K562 (cell line): ENCODE results near the gene BRF1. TPM values are rescaled to one million over a fixed set of nuclear protein-coding genes. Genes with fewer than 3 reads are reported as not detected.

ENCODE experiments used
- COPS2 ChIP-seq: fragments of 450-650 bp; conservative IDR thresholded peaks from 2 replicates; pipeline ENCODE4 v1.6.1; 2016; ENCODE audit warnings: mild to moderate bottlenecking, moderate library complexity
- EGR1 ChIP-seq: fragments of 450-650 bp; conservative IDR thresholded peaks from 2 replicates; pipeline ENCODE4 v1.6.1; 2017; ENCODE audit warnings: mild to moderate bottlenecking
- HNRNPLL ChIP-seq: fragments of 200-400 bp; formaldehyde crosslinking; IDR thresholded peaks from 2 replicates; pipeline ENCODE4 v1.6.1; 2017; ENCODE audit warnings: low read length, low read depth, mild to moderate bottlenecking; ENCODE audit not compliant: poor library complexity, severe bottlenecking
- PRPF4 ChIP-seq: fragments of 200-400 bp; formaldehyde crosslinking; IDR thresholded peaks from one replicate; pipeline ENCODE4 v1.6.1; 2017; ENCODE audit warnings: low read length, low read depth, mild to moderate bottlenecking; ENCODE audit not compliant: insufficient read depth, poor library complexity, severe bottlenecking
- polyA plus RNA-seq, 8 experiments: library from polyadenylated mRNA; depleted of rRNA in 4 of 8; stranded (reverse) in 5 of 8; unstranded in 3 of 8; fragments of >200 nt; fragmentation: Nextera tagmentation in 2 of 8; fragmentation: Illumina TruSeq in 1 of 8; extraction: Ambion mirVana in 2 of 8; extraction: Trizol in 1 of 8; gene quantifications; 2 replicates each; pipeline versions ENCODE4 v1.2.1 to v1.2.3, GENCODE V29; 2011 to 2014; ENCODE audit warnings: inconsistent platforms in 1 of 8, missing spikeins in 1 of 8
- total RNA-seq, 7 experiments: library from RNA; depleted of rRNA in 6 of 7; stranded (reverse); fragments of >200 nt in 6 of 7; fragmentation: Illumina TruSeq in 2 of 7; extraction: Trizol in 2 of 7; gene quantifications; 2 replicates each; pipeline versions ENCODE4 v1.2.1 to v1.2.3, GENCODE V29; 2011 to 2021; ENCODE audit warnings: low replicate concordance in 1 of 7
- TF ChIP-seq, protein P1 (sequence below): fragments of 450-650 bp; IDR thresholded peaks from 2 replicates; pipeline ENCODE4 v1.6.1; 2016; ENCODE audit warnings: mild to moderate bottlenecking, moderate library complexity
- TF ChIP-seq, protein P2 (sequence below): conservative IDR thresholded peaks from 2 replicates; pipeline ENCODE4 v1.6.1; 2011; ENCODE audit warnings: low read depth, mild to moderate bottlenecking, low read length; ENCODE audit not compliant: control insufficient read depth
- TF ChIP-seq, protein P3 (sequence below), 3 experiments: fragments of 200-800 bp in 1 of 3; fragments of 250-450 bp in 1 of 3; fragments of 450-650 bp in 1 of 3; sonication (Bioruptor Pico) in 1 of 3; sonication (Bioruptor generic) in 1 of 3; formaldehyde crosslinking in 1 of 3; IDR thresholded peaks; 2 replicates each; pipeline versions ENCODE4 v1.6.1 to v1.8.0; 2016 to 2022; ENCODE audit warnings: mild to moderate bottlenecking in 2 of 3, missing genetic modification characterization in 2 of 3, missing compliant biosample characterization in 1 of 3, moderate library complexity in 1 of 3

The BRF1 gene
- total and polyA plus RNA-seq, 9 of the 15 experiments (the other 6 are each of a cell fraction or from before 2014, with no cell fraction given) = 0.14 to 24.6 (median 8.2) TPM

DNA sequence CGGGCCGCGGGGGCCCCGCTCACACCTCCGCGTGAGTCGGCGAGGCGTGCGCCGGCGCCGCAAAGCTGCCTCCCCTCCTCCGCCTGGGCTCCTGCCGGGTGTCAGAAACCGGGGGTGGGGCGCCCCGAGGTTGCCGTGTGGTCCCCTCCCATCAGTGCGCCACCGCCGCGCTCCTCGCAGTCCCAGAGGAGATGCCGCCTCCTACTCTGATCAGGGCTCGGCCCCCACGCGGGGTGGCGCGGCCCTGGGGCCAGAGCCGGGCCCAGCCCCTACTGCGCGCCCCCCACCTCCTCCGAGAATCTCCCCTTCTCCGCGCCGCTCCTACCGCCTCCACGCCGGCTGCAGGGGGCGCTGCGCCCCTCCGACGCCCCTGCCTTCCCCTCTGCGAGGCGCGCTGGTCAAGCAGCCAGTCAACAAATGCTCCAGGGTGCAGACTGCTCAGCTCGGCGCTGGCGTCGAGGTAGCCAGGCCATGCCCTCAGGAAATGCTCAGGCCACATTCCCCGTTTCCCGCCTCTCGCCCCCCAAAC, 131.8 kb downstream of the BRF1 start (continued):
- TF ChIP-seq COPS2 = no peak
- TF ChIP-seq, protein P1, sequence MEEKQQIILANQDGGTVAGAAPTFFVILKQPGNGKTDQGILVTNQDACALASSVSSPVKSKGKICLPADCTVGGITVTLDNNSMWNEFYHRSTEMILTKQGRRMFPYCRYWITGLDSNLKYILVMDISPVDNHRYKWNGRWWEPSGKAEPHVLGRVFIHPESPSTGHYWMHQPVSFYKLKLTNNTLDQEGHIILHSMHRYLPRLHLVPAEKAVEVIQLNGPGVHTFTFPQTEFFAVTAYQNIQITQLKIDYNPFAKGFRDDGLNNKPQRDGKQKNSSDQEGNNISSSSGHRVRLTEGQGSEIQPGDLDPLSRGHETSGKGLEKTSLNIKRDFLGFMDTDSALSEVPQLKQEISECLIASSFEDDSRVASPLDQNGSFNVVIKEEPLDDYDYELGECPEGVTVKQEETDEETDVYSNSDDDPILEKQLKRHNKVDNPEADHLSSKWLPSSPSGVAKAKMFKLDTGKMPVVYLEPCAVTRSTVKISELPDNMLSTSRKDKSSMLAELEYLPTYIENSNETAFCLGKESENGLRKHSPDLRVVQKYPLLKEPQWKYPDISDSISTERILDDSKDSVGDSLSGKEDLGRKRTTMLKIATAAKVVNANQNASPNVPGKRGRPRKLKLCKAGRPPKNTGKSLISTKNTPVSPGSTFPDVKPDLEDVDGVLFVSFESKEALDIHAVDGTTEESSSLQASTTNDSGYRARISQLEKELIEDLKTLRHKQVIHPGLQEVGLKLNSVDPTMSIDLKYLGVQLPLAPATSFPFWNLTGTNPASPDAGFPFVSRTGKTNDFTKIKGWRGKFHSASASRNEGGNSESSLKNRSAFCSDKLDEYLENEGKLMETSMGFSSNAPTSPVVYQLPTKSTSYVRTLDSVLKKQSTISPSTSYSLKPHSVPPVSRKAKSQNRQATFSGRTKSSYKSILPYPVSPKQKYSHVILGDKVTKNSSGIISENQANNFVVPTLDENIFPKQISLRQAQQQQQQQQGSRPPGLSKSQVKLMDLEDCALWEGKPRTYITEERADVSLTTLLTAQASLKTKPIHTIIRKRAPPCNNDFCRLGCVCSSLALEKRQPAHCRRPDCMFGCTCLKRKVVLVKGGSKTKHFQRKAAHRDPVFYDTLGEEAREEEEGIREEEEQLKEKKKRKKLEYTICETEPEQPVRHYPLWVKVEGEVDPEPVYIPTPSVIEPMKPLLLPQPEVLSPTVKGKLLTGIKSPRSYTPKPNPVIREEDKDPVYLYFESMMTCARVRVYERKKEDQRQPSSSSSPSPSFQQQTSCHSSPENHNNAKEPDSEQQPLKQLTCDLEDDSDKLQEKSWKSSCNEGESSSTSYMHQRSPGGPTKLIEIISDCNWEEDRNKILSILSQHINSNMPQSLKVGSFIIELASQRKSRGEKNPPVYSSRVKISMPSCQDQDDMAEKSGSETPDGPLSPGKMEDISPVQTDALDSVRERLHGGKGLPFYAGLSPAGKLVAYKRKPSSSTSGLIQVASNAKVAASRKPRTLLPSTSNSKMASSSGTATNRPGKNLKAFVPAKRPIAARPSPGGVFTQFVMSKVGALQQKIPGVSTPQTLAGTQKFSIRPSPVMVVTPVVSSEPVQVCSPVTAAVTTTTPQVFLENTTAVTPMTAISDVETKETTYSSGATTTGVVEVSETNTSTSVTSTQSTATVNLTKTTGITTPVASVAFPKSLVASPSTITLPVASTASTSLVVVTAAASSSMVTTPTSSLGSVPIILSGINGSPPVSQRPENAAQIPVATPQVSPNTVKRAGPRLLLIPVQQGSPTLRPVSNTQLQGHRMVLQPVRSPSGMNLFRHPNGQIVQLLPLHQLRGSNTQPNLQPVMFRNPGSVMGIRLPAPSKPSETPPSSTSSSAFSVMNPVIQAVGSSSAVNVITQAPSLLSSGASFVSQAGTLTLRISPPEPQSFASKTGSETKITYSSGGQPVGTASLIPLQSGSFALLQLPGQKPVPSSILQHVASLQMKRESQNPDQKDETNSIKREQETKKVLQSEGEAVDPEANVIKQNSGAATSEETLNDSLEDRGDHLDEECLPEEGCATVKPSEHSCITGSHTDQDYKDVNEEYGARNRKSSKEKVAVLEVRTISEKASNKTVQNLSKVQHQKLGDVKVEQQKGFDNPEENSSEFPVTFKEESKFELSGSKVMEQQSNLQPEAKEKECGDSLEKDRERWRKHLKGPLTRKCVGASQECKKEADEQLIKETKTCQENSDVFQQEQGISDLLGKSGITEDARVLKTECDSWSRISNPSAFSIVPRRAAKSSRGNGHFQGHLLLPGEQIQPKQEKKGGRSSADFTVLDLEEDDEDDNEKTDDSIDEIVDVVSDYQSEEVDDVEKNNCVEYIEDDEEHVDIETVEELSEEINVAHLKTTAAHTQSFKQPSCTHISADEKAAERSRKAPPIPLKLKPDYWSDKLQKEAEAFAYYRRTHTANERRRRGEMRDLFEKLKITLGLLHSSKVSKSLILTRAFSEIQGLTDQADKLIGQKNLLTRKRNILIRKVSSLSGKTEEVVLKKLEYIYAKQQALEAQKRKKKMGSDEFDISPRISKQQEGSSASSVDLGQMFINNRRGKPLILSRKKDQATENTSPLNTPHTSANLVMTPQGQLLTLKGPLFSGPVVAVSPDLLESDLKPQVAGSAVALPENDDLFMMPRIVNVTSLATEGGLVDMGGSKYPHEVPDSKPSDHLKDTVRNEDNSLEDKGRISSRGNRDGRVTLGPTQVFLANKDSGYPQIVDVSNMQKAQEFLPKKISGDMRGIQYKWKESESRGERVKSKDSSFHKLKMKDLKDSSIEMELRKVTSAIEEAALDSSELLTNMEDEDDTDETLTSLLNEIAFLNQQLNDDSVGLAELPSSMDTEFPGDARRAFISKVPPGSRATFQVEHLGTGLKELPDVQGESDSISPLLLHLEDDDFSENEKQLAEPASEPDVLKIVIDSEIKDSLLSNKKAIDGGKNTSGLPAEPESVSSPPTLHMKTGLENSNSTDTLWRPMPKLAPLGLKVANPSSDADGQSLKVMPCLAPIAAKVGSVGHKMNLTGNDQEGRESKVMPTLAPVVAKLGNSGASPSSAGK = peak; percentile 54; the same call in 1 of the 2 replicates
- TF ChIP-seq PRPF4 = no peak
- TF ChIP-seq HNRNPLL = peak; percentile 57
- TF ChIP-seq, protein P2, sequence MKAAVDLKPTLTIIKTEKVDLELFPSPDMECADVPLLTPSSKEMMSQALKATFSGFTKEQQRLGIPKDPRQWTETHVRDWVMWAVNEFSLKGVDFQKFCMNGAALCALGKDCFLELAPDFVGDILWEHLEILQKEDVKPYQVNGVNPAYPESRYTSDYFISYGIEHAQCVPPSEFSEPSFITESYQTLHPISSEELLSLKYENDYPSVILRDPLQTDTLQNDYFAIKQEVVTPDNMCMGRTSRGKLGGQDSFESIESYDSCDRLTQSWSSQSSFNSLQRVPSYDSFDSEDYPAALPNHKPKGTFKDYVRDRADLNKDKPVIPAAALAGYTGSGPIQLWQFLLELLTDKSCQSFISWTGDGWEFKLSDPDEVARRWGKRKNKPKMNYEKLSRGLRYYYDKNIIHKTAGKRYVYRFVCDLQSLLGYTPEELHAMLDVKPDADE = 0 out of 2 replicates have a peak, but pooled peaks have one; percentile 19
- TF ChIP-seq, protein P3, sequence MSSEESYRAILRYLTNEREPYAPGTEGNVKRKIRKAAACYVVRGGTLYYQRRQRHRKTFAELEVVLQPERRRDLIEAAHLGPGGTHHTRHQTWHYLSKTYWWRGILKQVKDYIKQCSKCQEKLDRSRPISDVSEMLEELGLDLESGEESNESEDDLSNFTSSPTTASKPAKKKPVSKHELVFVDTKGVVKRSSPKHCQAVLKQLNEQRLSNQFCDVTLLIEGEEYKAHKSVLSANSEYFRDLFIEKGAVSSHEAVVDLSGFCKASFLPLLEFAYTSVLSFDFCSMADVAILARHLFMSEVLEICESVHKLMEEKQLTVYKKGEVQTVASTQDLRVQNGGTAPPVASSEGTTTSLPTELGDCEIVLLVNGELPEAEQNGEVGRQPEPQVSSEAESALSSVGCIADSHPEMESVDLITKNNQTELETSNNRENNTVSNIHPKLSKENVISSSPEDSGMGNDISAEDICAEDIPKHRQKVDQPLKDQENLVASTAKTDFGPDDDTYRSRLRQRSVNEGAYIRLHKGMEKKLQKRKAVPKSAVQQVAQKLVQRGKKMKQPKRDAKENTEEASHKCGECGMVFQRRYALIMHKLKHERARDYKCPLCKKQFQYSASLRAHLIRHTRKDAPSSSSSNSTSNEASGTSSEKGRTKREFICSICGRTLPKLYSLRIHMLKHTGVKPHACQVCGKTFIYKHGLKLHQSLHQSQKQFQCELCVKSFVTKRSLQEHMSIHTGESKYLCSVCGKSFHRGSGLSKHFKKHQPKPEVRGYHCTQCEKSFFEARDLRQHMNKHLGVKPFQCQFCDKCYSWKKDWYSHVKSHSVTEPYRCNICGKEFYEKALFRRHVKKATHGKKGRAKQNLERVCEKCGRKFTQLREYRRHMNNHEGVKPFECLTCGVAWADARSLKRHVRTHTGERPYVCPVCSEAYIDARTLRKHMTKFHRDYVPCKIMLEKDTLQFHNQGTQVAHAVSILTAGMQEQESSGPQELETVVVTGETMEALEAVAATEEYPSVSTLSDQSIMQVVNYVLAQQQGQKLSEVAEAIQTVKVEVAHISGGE (CRISPR knock-in tag; IDR thresholded peaks at IDR 0.05) = no peak
- peak; percentile 72 for TF ChIP-seq EGR1
